HG03575 (cell line): ENCODE data around the gene DEDD.

Experiments used
- ATAC-seq: cut with Tn5 transposase; IDR thresholded peaks from one replicate; pipeline ENCODE4 v1.9.1; 2021; ENCODE audit not compliant: unreplicated experiment, insufficient number of reproducible peaks, low FRiP score; ENCODE audit errors: extremely low read depth

The DEDD gene

GRCh38 chr1:161099090-161099802 lies 33.2 kb downstream of the DEDD start:
- ATAC-seq, result no peak

- no peak for ATAC-seq
Measured at GRCh38 chr1:161098210-161099068, 34.0 kb downstream of the DEDD start, which contains the start of gene KLHDC9. Gene KLHDC9 (plus strand): TSS chr1:161098361. CDS start chr1:161098536, 175 bp downstream.

- no peak for ATAC-seq
Measured at GRCh38 chr1:161096530-161096929, 35.9 kb downstream of the DEDD start.

- no peak for ATAC-seq
Measured at GRCh38 chr1:161096015-161096414, 36.5 kb downstream of the DEDD start.

- ATAC-seq, result no peak
Measured at GRCh38 chr1:161095230-161095629, 37.2 kb downstream of the DEDD start.

- ATAC-seq, result no peak
Measured at GRCh38 chr1:161094481-161094880, 38.0 kb downstream of the DEDD start.

GRCh38 chr1:161092621-161093028 lies 39.8 kb downstream of the DEDD start:
- no peak for ATAC-seq

- ATAC-seq, result no peak
Measured at GRCh38 chr1:161091796-161092507, 40.5 kb downstream of the DEDD start.

- ATAC-seq, result no peak
Measured at GRCh38 chr1:161091093-161091492, 41.4 kb downstream of the DEDD start.

GRCh38 chr1:161090617-161091016 lies 41.9 kb downstream of the DEDD start:
- no peak for ATAC-seq

GRCh38 chr1:161089938-161090337 lies 42.5 kb downstream of the DEDD start:
- ATAC-seq, result no peak

- ATAC-seq, result no peak
Measured at GRCh38 chr1:161089251-161089924, 43.1 kb downstream of the DEDD start, which contains the start of gene NECTIN4. Gene NECTIN4 (minus strand): TSS chr1:161089558. CDS start chr1:161089296, 262 bp downstream.

GRCh38 chr1:161088587-161089110 lies 43.8 kb downstream of the DEDD start:
- no peak for ATAC-seq

- ATAC-seq, result no peak
Measured at GRCh38 chr1:161086457-161086856, 46.0 kb downstream of the DEDD start.

- no peak for ATAC-seq
Measured at GRCh38 chr1:161085165-161085564, 47.3 kb downstream of the DEDD start.

- no peak for ATAC-seq
Measured at GRCh38 chr1:161084597-161084988, 47.9 kb downstream of the DEDD start.

- ATAC-seq, result no peak
Measured at GRCh38 chr1:161083748-161084596, 48.5 kb downstream of the DEDD start.
